Smooth muscle cell (in vitro differentiated cells): ENCODE data around the gene AUTS2. TPM values are rescaled to one million over a fixed set of nuclear protein-coding genes. Genes with fewer than 3 reads are reported as not detected.

Experiments used
- DNase-seq: peaks from one replicate; lab custom pipeline; 2025; ENCODE audit not compliant: unreplicated experiment; lab: John Stamatoyannopoulos, UW
- H2AFZ ChIP-seq: fragments of 200-600 bp; sonication (generic); 2 replicates; pipeline ENCODE4 v1.6.0; 2016; ENCODE audit warnings: antibody characterized with exemption, low read depth, mild to moderate bottlenecking
- H3F3A ChIP-seq: fragments of 200-600 bp; sonication (generic); 2 replicates; pipeline ENCODE4 v1.6.0; 2017; ENCODE audit warnings: antibody characterized with exemption, low read depth
- H3K27ac ChIP-seq: fragments of 200-600 bp; sonication (generic); 2 replicates; pipeline ENCODE4 v1.5.1; 2016; ENCODE audit warnings: low read depth, mild to moderate bottlenecking
- H3K27me3 ChIP-seq: fragments of 200-600 bp; sonication (generic); 2 replicates; pipeline ENCODE4 v1.6.1; 2016; ENCODE audit warnings: low read depth, mild to moderate bottlenecking
- H3K36me3 ChIP-seq: fragments of 200-600 bp; sonication (generic); 2 replicates; pipeline ENCODE4 v1.5.1; 2016; ENCODE audit warnings: low read depth
- H3K4me1 ChIP-seq: fragments of 200-600 bp; sonication (generic); 2 replicates; pipeline ENCODE4 v1.5.1; 2016; ENCODE audit warnings: low read depth
- H3K4me2 ChIP-seq: fragments of 200-600 bp; sonication (generic); 2 replicates; pipeline ENCODE4 v1.6.0; 2016; ENCODE audit warnings: mild to moderate bottlenecking
- H3K4me3 ChIP-seq: fragments of 200-600 bp; sonication (generic); 2 replicates; pipeline ENCODE4 v1.5.1; 2016; ENCODE audit warnings: mild to moderate bottlenecking
- H3K79me2 ChIP-seq: fragments of 200-600 bp; sonication (generic); 2 replicates; pipeline ENCODE4 v1.6.0; 2016; ENCODE audit warnings: low read depth, mild to moderate bottlenecking
- H3K9ac ChIP-seq: fragments of 200-600 bp; sonication (generic); 2 replicates; pipeline ENCODE4 v1.6.0; 2016; ENCODE audit warnings: low read depth
- H3K9me3 ChIP-seq: fragments of 200-600 bp; sonication (generic); replicated peaks from 2 replicates; pipeline ENCODE4 v1.5.1; 2016; ENCODE audit warnings: low read depth
- H4K20me1 ChIP-seq: fragments of 200-600 bp; sonication (generic); 2 replicates; pipeline ENCODE4 v1.6.0; 2016; ENCODE audit warnings: low read depth
- WGBS: methylation state at CpG from one replicate; pipeline ENCODE4 v1.1.7; 2016; ENCODE audit warnings: low lambda C conversion rate; 5-methylcytosine and 5-hydroxymethylcytosine counted together
- polyA plus RNA-seq: library from polyadenylated mRNA; unstranded; fragments of >200 nt; fragmentation: Nextera tagmentation; extraction: Ambion mirVana; gene quantifications from 2 replicates; pipeline ENCODE4 v1.2.1, GENCODE V29; 2016
- total RNA-seq: library from RNA; depleted of rRNA; stranded (reverse); fragments of >200 nt; gene quantifications from 2 replicates; pipeline ENCODE4 v1.2.3, GENCODE V29; 2014
- TF ChIP-seq, protein P1 (sequence below): fragments of 200-600 bp; sonication (generic); IDR thresholded peaks from 2 replicates; pipeline ENCODE4 v1.5.1; 2017; ENCODE audit warnings: borderline replicate concordance, mild to moderate bottlenecking, antibody characterized with exemption; ENCODE audit not compliant: insufficient read depth, poor library complexity, severe bottlenecking

The AUTS2 gene
- total and polyA plus RNA-seq, 2 experiments from 2014 or later, result 6.5 to 8.6 TPM

DNA sequence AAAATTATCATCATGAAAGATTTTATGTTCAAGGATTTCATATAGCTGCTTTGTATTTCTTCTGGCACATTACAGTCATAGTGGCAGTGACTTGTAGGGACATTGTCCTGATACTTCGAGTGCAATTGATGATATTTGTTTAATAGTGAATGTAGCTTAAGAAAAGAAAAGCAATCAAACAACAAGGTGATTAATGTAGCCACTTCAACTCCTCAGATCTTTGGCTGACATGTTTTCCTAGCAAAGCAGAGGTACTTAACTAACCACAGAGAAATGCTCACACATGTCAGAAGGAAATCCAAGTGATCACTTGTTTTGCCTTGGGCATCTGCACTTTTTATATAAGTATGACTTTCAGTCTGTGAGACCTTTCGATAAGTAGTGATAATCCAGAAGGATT, 470.3 kb downstream of the AUTS2 start:
- Histone ChIP-seq H3K4me3 (no peak overlapping the region), H3K36me3 (no peaks in the 10 kb centered on the region), H3K4me1 (no peaks in the 10 kb centered on the region), H2AFZ (no peak overlapping the region), H3K79me2 (no peaks in the 10 kb centered on the region), H3K9me3 (no peaks in the 10 kb centered on the region), H3K9ac (no peak overlapping the region), H3K27me3 (no peaks in the 10 kb centered on the region), H3F3A (no peaks in the 10 kb centered on the region), H4K20me1 (peaks cover 3% of the 10 kb centered on the region), H3K4me2 (no peak overlapping the region), H3K27ac (no peak overlapping the region)
- WGBS, result 73% methylated on average over 2 of the region's 2 CpGs
- TF ChIP-seq, protein P1, sequence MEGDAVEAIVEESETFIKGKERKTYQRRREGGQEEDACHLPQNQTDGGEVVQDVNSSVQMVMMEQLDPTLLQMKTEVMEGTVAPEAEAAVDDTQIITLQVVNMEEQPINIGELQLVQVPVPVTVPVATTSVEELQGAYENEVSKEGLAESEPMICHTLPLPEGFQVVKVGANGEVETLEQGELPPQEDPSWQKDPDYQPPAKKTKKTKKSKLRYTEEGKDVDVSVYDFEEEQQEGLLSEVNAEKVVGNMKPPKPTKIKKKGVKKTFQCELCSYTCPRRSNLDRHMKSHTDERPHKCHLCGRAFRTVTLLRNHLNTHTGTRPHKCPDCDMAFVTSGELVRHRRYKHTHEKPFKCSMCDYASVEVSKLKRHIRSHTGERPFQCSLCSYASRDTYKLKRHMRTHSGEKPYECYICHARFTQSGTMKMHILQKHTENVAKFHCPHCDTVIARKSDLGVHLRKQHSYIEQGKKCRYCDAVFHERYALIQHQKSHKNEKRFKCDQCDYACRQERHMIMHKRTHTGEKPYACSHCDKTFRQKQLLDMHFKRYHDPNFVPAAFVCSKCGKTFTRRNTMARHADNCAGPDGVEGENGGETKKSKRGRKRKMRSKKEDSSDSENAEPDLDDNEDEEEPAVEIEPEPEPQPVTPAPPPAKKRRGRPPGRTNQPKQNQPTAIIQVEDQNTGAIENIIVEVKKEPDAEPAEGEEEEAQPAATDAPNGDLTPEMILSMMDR, result no peak
- DNase-seq, result no peak

DNA sequence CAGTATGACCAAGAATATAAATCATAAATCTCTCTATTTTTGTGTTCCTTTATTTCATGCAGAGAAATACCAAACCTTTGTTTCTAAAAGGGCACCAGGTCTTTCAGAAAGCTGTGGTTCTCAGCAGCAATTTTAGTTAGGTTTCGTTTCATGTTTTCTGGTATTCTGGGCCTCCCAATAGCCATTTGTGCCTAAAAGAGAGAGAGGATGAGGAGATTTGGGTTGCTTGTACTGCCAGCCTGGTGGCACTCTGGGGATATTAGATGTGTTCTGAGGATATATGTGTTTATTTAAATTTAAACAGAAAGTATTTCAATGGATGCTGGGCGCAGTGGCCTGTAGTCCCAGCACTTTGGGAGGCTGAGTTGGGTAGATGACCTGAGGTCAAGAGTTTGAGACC, 471.7 kb downstream of the AUTS2 start:
- peaks cover 3% of the 10 kb centered on the region for H4K20me1 ChIP-seq
- H3K27me3 ChIP-seq, result no peaks in the 10 kb centered on the region
- DNase-seq, result no peak
- H3K4me3 ChIP-seq, result no peak overlapping the region
- no peak overlapping the region for H3K4me2 ChIP-seq
- WGBS, result 97% methylated on average over 2 of the region's 2 CpGs
- no peaks in the 10 kb centered on the region for H3K36me3 ChIP-seq
- TF ChIP-seq, protein P1, result no peak
- no peaks in the 10 kb centered on the region for H3K79me2 ChIP-seq
- H3K4me1 ChIP-seq, result no peaks in the 10 kb centered on the region
- H3K9ac ChIP-seq, result no peak overlapping the region
- no peak overlapping the region for H2AFZ ChIP-seq
- no peak overlapping the region for H3K27ac ChIP-seq
- no peaks in the 10 kb centered on the region for H3F3A ChIP-seq
- H3K9me3 ChIP-seq, result no peaks in the 10 kb centered on the region

DNA sequence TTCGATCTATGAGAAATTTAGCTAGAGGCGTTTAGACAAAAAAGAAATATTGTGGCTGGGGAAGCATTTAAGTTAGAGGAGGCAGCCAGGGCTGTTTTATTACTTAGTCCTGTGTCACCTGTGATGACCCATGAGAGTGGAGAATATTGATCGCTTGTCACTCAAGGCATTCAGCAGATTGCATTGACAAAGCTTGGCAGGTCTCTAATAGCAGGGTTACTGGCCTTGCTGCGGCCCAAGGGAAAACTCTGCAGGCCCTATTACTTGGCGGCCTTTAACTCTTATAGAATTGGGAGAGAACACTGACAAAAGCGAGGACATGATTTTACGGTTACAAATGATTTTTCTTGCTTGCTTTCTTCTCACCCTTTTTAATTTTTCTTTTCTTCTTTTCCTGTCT, 473.5 kb downstream of the AUTS2 start:
- Histone ChIP-seq H2AFZ (no peak overlapping the region), H3K4me2 (no peak overlapping the region), H3F3A (no peaks in the 10 kb centered on the region), H3K27ac (no peak overlapping the region), H3K79me2 (no peaks in the 10 kb centered on the region), H3K4me3 (no peak overlapping the region), H3K36me3 (no peaks in the 10 kb centered on the region), H4K20me1 (peaks cover 3% of the 10 kb centered on the region), H3K9ac (no peak overlapping the region), H3K4me1 (no peaks in the 10 kb centered on the region), H3K9me3 (no peaks in the 10 kb centered on the region), H3K27me3 (no peaks in the 10 kb centered on the region)
- TF ChIP-seq, protein P1, result no peak
- WGBS, result 92% methylated on average over 7 of the region's 7 CpGs
- no peak for DNase-seq

DNA sequence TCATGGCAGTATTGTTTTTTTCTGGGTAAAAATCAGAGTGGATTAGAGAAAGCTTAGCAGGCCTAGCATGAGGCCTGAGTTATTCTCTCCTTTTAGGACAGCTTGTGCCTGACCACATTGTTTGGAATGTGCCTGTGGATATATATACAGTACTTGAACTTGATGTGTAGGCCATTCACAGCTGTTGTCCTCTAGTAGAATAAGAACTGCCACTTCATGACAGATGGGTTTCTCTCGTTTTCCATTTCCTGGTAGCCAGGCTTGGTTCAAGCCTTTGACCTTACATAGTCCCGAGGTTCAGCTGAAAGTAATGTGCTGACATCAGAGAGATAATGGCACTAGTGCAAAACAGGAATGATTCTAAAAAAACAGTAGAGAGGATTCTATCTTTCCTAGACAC, 473.9 kb downstream of the AUTS2 start:
- no peak overlapping the region for H3K4me2 ChIP-seq
- peaks cover 3% of the 10 kb centered on the region for H4K20me1 ChIP-seq
- no peak overlapping the region for H2AFZ ChIP-seq
- no peaks in the 10 kb centered on the region for H3K4me1 ChIP-seq
- H3K9me3 ChIP-seq, result no peaks in the 10 kb centered on the region
- TF ChIP-seq, protein P1, result no peak
- DNase-seq, result no peak
- no peak overlapping the region for H3K4me3 ChIP-seq
- WGBS, result 8% methylated on average over 2 of the region's 2 CpGs
- H3K36me3 ChIP-seq, result no peaks in the 10 kb centered on the region
- H3K27ac ChIP-seq, result no peak overlapping the region
- no peaks in the 10 kb centered on the region for H3K27me3 ChIP-seq
- no peaks in the 10 kb centered on the region for H3K79me2 ChIP-seq
- H3K9ac ChIP-seq, result no peak overlapping the region
- H3F3A ChIP-seq, result no peaks in the 10 kb centered on the region
